H1 (cell line): ENCODE results near the gene TFAP2B. TPM values are rescaled to one million over a fixed set of nuclear protein-coding genes. Genes with fewer than 3 reads are reported as not detected.

ENCODE experiments used
- CTCF ChIA-PET: fragments of 300-600 bp; sonication (Branson Sonifier 250); formaldehyde crosslinking; loops from one replicate; lab custom pipeline; 2021; ENCODE audit not compliant: partially characterized antibody; lab: Charles Lee
- POLR2A ChIA-PET: fragments of 300-600 bp; sonication (Branson Sonifier 250); formaldehyde crosslinking; loops from one replicate; lab custom pipeline; 2021; ENCODE audit warnings: inconsistent platforms; ENCODE audit not compliant: partially characterized antibody; lab: Charles Lee
- DNase-seq, 2 experiments: peaks; one replicate each; pipeline versions ENCODE4 v3.0.0 to v3.0.0-alpha.2; 2010 to 2022; ENCODE audit warnings: low spot score in 2 of 2, low read depth in 1 of 2, mixed read lengths in 1 of 2
- FAIRE-seq: peaks from 2 replicates; lab custom pipeline; 2011; peaks lifted over from hg19 to GRCh38; lab: Jason Lieb, UNC
- H2AFZ ChIP-seq: 2 replicates; pipeline ENCODE4 v1.8.1; 2012; ENCODE audit warnings: low read length, inconsistent platforms
- H2AK5ac ChIP-seq: 2 replicates; pipeline ENCODE4 v1.6.1; 2013; ENCODE audit warnings: low read depth, low read length
- H2BK120ac ChIP-seq: replicated peaks from 2 replicates; pipeline ENCODE3; 2013; ENCODE audit warnings: low read depth, low read length, inconsistent platforms
- H2BK12ac ChIP-seq: 2 replicates; pipeline ENCODE4 v1.6.1; 2013; ENCODE audit warnings: low read depth, low read length
- H2BK15ac ChIP-seq: 2 replicates; pipeline ENCODE4 v1.6.1; 2013; ENCODE audit warnings: low read length
- H2BK20ac ChIP-seq: 2 replicates; pipeline ENCODE4 v1.6.1; 2013; ENCODE audit warnings: low read length
- H2BK5ac ChIP-seq: 2 replicates; pipeline ENCODE4 v1.6.1; 2013; ENCODE audit warnings: low read depth, low read length
- H3K14ac ChIP-seq: 2 replicates; pipeline ENCODE4 v1.6.1; 2013; ENCODE audit warnings: inconsistent platforms; ENCODE audit not compliant: insufficient read length
- H3K18ac ChIP-seq: 2 replicates; pipeline ENCODE4 v1.6.1; 2013; ENCODE audit warnings: low read length; ENCODE audit errors: extremely low read depth
- H3K23ac ChIP-seq: 2 replicates; pipeline ENCODE4 v1.6.1; 2013; ENCODE audit warnings: inconsistent platforms; ENCODE audit not compliant: insufficient read length
- H3K23me2 ChIP-seq: 2 replicates; pipeline ENCODE4 v1.6.1; 2013; ENCODE audit warnings: low read depth, low read length
- H3K27ac ChIP-seq: 2 replicates; pipeline ENCODE4 v1.6.1; 2011; ENCODE audit warnings: low read depth, low read length, inconsistent platforms
- H3K27me3 ChIP-seq, 4 experiments: replicated peaks in 1 of 4; 1 replicate in 1 of 4; 2 replicates in 3 of 4; pipeline versions ENCODE4 v1.6.1 to v1.8.1; 2011 to 2013; ENCODE audit warnings: low read length in 3 of 4, mild to moderate bottlenecking in 3 of 4, inconsistent platforms in 2 of 4, mixed read lengths in 2 of 4, moderate library complexity in 1 of 4; ENCODE audit not compliant: control insufficient read depth in 3 of 4, insufficient read depth in 3 of 4; ENCODE audit errors: extremely low read depth in 1 of 4
- H3K36me3 ChIP-seq, 4 experiments: 2 replicates each; pipeline versions ENCODE4 v1.6.1 to v1.8.1; 2011 to 2013; ENCODE audit warnings: mild to moderate bottlenecking in 4 of 4, low read length in 3 of 4, moderate library complexity in 2 of 4, control low read depth in 1 of 4, inconsistent platforms in 1 of 4; ENCODE audit not compliant: insufficient read depth in 4 of 4, control insufficient read depth in 2 of 4
- H3K4ac ChIP-seq: replicated peaks from 2 replicates; pipeline ENCODE3; 2013; ENCODE audit warnings: low read length, low read depth, mixed read lengths, inconsistent platforms; ENCODE audit not compliant: insufficient read length
- H3K4me1 ChIP-seq, 4 experiments: replicated peaks in 1 of 4; 1 replicate in 1 of 4; 2 replicates in 3 of 4; pipeline versions ENCODE4 v1.6.1 to v1.8.1; 2011 to 2013; ENCODE audit warnings: low read length in 3 of 4, inconsistent platforms in 2 of 4, mixed read lengths in 1 of 4; ENCODE audit not compliant: insufficient read depth in 4 of 4, control insufficient read depth in 3 of 4
- H3K4me2 ChIP-seq, 2 experiments: 2 replicates each; pipeline versions ENCODE4 v1.6.1 to v1.8.1; 2011 to 2013; ENCODE audit warnings: low read depth in 2 of 2, low read length in 2 of 2, control low read depth in 1 of 2, inconsistent platforms in 1 of 2, mild to moderate bottlenecking in 1 of 2; ENCODE audit not compliant: insufficient read depth in 1 of 2
- H3K4me3 ChIP-seq, 4 experiments: fragments of 200-600, 300-600 bp in 1 of 4; sonication (generic), shearing (Covaris generic), sonication (Bioruptor Twin) in 1 of 4; 2 replicates each; pipeline versions ENCODE4 v1.5.1 to v1.8.1; 2011 to 2016; ENCODE audit warnings: low read length in 4 of 4, low read depth in 3 of 4, control low read depth in 2 of 4, inconsistent platforms in 2 of 4, mild to moderate bottlenecking in 2 of 4, mixed read lengths in 1 of 4, moderate library complexity in 1 of 4; ENCODE audit not compliant: insufficient read depth in 2 of 4; ENCODE audit errors: extremely low read depth in 1 of 4
- H3K56ac ChIP-seq: replicated peaks from 2 replicates; pipeline ENCODE3; 2013; ENCODE audit warnings: low read depth, mild to moderate bottlenecking, mixed read lengths, low read length, inconsistent platforms; ENCODE audit not compliant: insufficient read length
- H3K79me1 ChIP-seq: 2 replicates; pipeline ENCODE4 v1.6.1; 2013; ENCODE audit warnings: low read depth, low read length, control low read depth
- H3K79me2 ChIP-seq, 2 experiments: 2 replicates each; pipeline versions ENCODE4 v1.6.1 to v1.8.1; 2012 to 2013; ENCODE audit warnings: low read length in 2 of 2, mild to moderate bottlenecking in 2 of 2, inconsistent platforms in 1 of 2; ENCODE audit not compliant: insufficient read depth in 2 of 2, control insufficient read depth in 1 of 2
- H3K9ac ChIP-seq, 4 experiments: replicated peaks in 1 of 4; 1 replicate in 1 of 4; 2 replicates in 3 of 4; pipeline versions ENCODE4 v1.6.1 to v1.8.1; 2011 to 2013; ENCODE audit warnings: low read depth in 3 of 4, low read length in 3 of 4, control low read depth in 2 of 4, mild to moderate bottlenecking in 2 of 4, moderate library complexity in 2 of 4, inconsistent platforms in 1 of 4; ENCODE audit errors: extremely low read depth in 1 of 4
- H3K9me3 ChIP-seq, 2 experiments: 2 replicates each; pipeline versions ENCODE4 v1.6.1 to v1.8.1; 2012 to 2013; ENCODE audit warnings: mild to moderate bottlenecking in 2 of 2, moderate library complexity in 2 of 2, control low read depth in 1 of 2, inconsistent platforms in 1 of 2, low read depth in 1 of 2, low read length in 1 of 2, mixed read lengths in 1 of 2; ENCODE audit not compliant: insufficient read depth in 2 of 2
- H4K20me1 ChIP-seq, 2 experiments: replicated peaks in 1 of 2; 2 replicates each; pipeline versions ENCODE3 to v1.8.1; 2011 to 2013; ENCODE audit warnings: inconsistent platforms in 2 of 2, low read length in 2 of 2, mild to moderate bottlenecking in 1 of 2; ENCODE audit not compliant: insufficient read depth in 2 of 2, control insufficient read depth in 1 of 2
- H4K5ac ChIP-seq: 2 replicates; pipeline ENCODE4 v1.6.1; 2013; ENCODE audit warnings: low read length, low read depth, mixed read lengths, inconsistent platforms; ENCODE audit not compliant: insufficient read length
- H4K8ac ChIP-seq: 2 replicates; pipeline ENCODE4 v1.8.0; 2013; ENCODE audit warnings: mild to moderate bottlenecking, moderate library complexity, low read length, inconsistent platforms; ENCODE audit not compliant: insufficient read depth; ENCODE audit errors: extremely low read depth
- H4K91ac ChIP-seq: replicated peaks from 2 replicates; pipeline ENCODE3; 2013; ENCODE audit warnings: low read length, mixed read lengths, inconsistent platforms; ENCODE audit not compliant: insufficient read length
- CBX8 ChIP-seq: fragments of 300-800, 300-1000 bp; sonication (generic); IDR thresholded peaks from 2 replicates; pipeline ENCODE4 v1.7.1; 2016; ENCODE audit warnings: low read depth, low read length, borderline replicate concordance
- EZH2 ChIP-seq: fragments of 200-600 bp; sonication (generic); IDR thresholded peaks from 2 replicates; pipeline ENCODE4 v1.7.1; 2012; ENCODE audit warnings: low read depth, mild to moderate bottlenecking, moderate library complexity, low read length, inconsistent platforms; ENCODE audit not compliant: severe bottlenecking
- HDAC6 ChIP-seq: IDR thresholded peaks from one replicate; pipeline ENCODE4 v1.7.1; 2012; ENCODE audit warnings: low read depth, mild to moderate bottlenecking, inconsistent platforms, low read length, moderate library complexity
- KDM1A ChIP-seq: fragments of 200-600, 300-600 bp; sonication (generic); IDR thresholded peaks from 2 replicates; pipeline ENCODE4 v1.7.1; 2016; ENCODE audit warnings: mild to moderate bottlenecking, low read length, borderline replicate concordance
- NRF1 ChIP-seq: IDR thresholded peaks from 2 replicates; pipeline ENCODE4 v1.6.1; 2011; ENCODE audit warnings: mild to moderate bottlenecking, low read depth, low read length, improper control_type of control experiment
- POLR2A ChIP-seq, 2 experiments: IDR thresholded peaks; 1 replicate in 1 of 2; 2 replicates in 1 of 2; pipeline ENCODE4 v1.6.1; 2011; ENCODE audit warnings: low read depth in 2 of 2, low read length in 2 of 2, mild to moderate bottlenecking in 2 of 2; ENCODE audit errors: control extremely low read depth in 1 of 2
- POU5F1 ChIP-seq: IDR thresholded peaks from 2 replicates; pipeline ENCODE4 v1.6.1; 2011; ENCODE audit warnings: low read depth, mild to moderate bottlenecking, low read length, moderate library complexity
- TAF1 ChIP-seq: IDR thresholded peaks from 2 replicates; pipeline ENCODE4 v1.6.1; 2011; ENCODE audit warnings: mild to moderate bottlenecking, low read depth, low read length
- WGBS, 2 experiments: shearing (Covaris generic) in 1 of 2; methylation state at CpG; one replicate each; pipeline versions ENCODE4 v1.1.6 to v1.1.7; 2013 to 2015; ENCODE audit warnings: low lambda C conversion rate in 2 of 2, mixed read lengths in 2 of 2, inconsistent platforms in 1 of 2, low coverage in 1 of 2, missing lambda C conversion rate in 1 of 2; ENCODE audit not compliant: insufficient replicate concordance in 2 of 2, insufficient coverage in 1 of 2, insufficient read length in 1 of 2; ENCODE audit errors: extremely low coverage in 1 of 2, missing lambda C conversion rate in 1 of 2; 5-methylcytosine and 5-hydroxymethylcytosine counted together
- polyA plus RNA-seq, 7 experiments: library from polyadenylated mRNA; depleted of rRNA in 3 of 7; stranded (reverse) in 5 of 7; unstranded in 2 of 7; fragments of >200 nt in 5 of 7; fragments of 200-250 nt in 2 of 7; gene quantifications; 1 replicate in 5 of 7; 2 replicates in 1 of 7; 4 replicates in 1 of 7; pipeline versions ENCODE4 v1.2.1 to v1.2.3, GENCODE V29; 2011 to 2013; ENCODE audit warnings: missing spikeins in 2 of 7, mixed read lengths in 2 of 7
- total RNA-seq: library from RNA; stranded (reverse); fragmentation: NEBNext Ultra II Directional; extraction: Animal tissue kit (Norgen Biotek cat#: 25700); gene quantifications from 2 replicates; pipeline ENCODE4 v1.2.1, GENCODE V29; 2021

TFAP2B gene
- total and polyA plus RNA-seq, 2 of the 8 experiments (the other 6 are each of a cell fraction or from before 2014, with no cell fraction given), result not detected

DNA sequence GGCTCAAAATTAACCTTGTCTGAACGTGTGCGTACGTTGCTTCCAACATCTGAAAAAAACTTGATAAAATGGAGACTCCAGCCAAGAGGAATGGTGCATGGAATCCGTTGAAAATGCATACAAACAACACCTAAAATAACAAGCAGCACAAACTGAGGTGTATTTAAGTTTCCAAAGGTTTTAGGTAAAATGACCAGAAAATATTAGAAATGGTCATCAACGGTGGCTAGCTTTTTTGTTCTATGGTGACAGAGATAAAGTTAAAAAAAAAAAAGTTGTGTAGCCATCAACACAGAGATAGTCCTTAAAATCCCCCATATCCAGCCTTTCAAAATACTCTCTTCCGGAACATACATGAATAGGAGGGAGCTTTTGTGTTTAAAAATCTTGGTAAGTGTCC lies 651 bp upstream of the TFAP2B start:
- H3K18ac ChIP-seq, result no peak overlapping the region
- H2BK5ac ChIP-seq, result no peak overlapping the region
- H2BK15ac ChIP-seq, result no peak overlapping the region
- CTCF ChIA-PET, result interaction anchor here (0.9 to 2.9 kb wide), 11 partner anchors 13 to 1232 kb away, joined by 3 to 11 read pairs (median 4); no protein-coding TSS in a partner anchor
- POLR2A ChIA-PET, result interaction anchor here (0.6 kb wide), 1 partner anchor 935 kb away, joined by 3 read pairs; no protein-coding TSS in a partner anchor
- no peak overlapping the region for H3K4me3 ChIP-seq
- TF ChIP-seq KDM1A (no peak), HDAC6 (no peak), TAF1 (no peak), NRF1 (no peak), CBX8 (peak; percentile 60; the same call in 1 of the 2 replicates), POLR2A (IDR thresholded peaks at IDR 0.05; ENCODE audit: control extremely low read depth in 1 of 2, low read depth in 2 of 2, low read length in 2 of 2) (no peak), EZH2 (peak; percentile 56), POU5F1 (no peak)
- TF ChIP-seq, all 59 proteins: peak for 2
- Histone ChIP-seq H3K4me1 (peaks cover 3 to 16% (median 10%) of the 10 kb centered on the region in 4 experiments; a peak in 6 of 7 replicates), H3K27me3 (peaks cover 53 to 78% (median 65%) of the 10 kb centered on the region in 4 experiments), H3K23ac (no peak overlapping the region), H3K9ac (no peak overlapping the region), H2AFZ (no peak overlapping the region), H2BK20ac (no peak overlapping the region), H4K20me1 (peaks cover 2% of the 10 kb centered on the region in 2 experiments), H3K27ac (no peak overlapping the region), H4K5ac (no peak overlapping the region), H3K4me2 (no peak overlapping the region; a peak in 1 of 4 replicates), H4K8ac (no peak overlapping the region), H3K56ac (no peak overlapping the region), H2BK120ac (no peak overlapping the region), H3K9me3 (no peaks in the 10 kb centered on the region), H3K23me2 (peaks cover 5% of the 10 kb centered on the region; the same call in 1 of the 2 replicates), H3K79me2 (no peaks in the 10 kb centered on the region), H4K91ac (no peak overlapping the region), H2BK12ac (no peak overlapping the region), H3K4ac (no peak overlapping the region), H3K79me1 (no peaks in the 10 kb centered on the region), H3K14ac (no peak overlapping the region), H3K36me3 (peaks cover 0 to 3% (median 0%) of the 10 kb centered on the region in 4 experiments; a peak in 1 of 8 replicates), H2AK5ac (no peak overlapping the region)
- WGBS, 2 experiments, result 16% methylated on average over 6 of the region's 6 CpGs; no CpG with 5 or more reads in 1 of the 2 experiments
- DNase-seq (no peak), FAIRE-seq (peak; percentile 48)
